DLD1 (cell line): ENCODE results near the gene ZNF18.
"Not testable (repeated sequence)": the region's sequence is repeated elsewhere in the genome, so short reads cannot be mapped to it uniquely, and the experiment has no call there.

ENCODE experiments used
- in situ Hi-C: cut with HindIII; loops from 2 replicates; pipeline ENCODE4 v1.10.0; 2017; ENCODE audit warnings: low sequenced_read_pairs

The ZNF18 gene

GRCh38 chr17:11986179-11986941 is 10.9 kb downstream of the ZNF18 start:
- in situ Hi-C loops: no loop called here

- in situ Hi-C loops: no loop called here
Measured at GRCh38 chr17:11981862-11982261, 15.4 kb downstream of the ZNF18 start.

- in situ Hi-C loops: no loop called here
Measured at GRCh38 chr17:11980813-11981212, 16.5 kb downstream of the ZNF18 start.

GRCh38 chr17:11979795-11980194 is 17.5 kb downstream of the ZNF18 start:
- in situ Hi-C loops: no loop called here

GRCh38 chr17:11972741-11973140 is 24.5 kb downstream of the ZNF18 start:
- in situ Hi-C loops: not testable (repeated sequence)

GRCh38 chr17:11969565-11969964 is 27.7 kb downstream of the ZNF18 start:
- in situ Hi-C loops: no loop called here

- in situ Hi-C loops: no loop called here
Measured at GRCh38 chr17:11954936-11955335, 42.3 kb downstream of the ZNF18 start.

GRCh38 chr17:11953924-11954323 is 43.4 kb downstream of the ZNF18 start:
- in situ Hi-C loops: no loop called here

- in situ Hi-C loops: no loop called here
Measured at GRCh38 chr17:11952610-11953009, 44.7 kb downstream of the ZNF18 start.

- in situ Hi-C loops: no loop called here
Measured at GRCh38 chr17:11950771-11951519, 46.3 kb downstream of the ZNF18 start.

- in situ Hi-C loops: not testable (repeated sequence)
Measured at GRCh38 chr17:11949571-11949970, 47.7 kb downstream of the ZNF18 start.

- in situ Hi-C loops: no loop called here
Measured at GRCh38 chr17:11948789-11949188, 48.5 kb downstream of the ZNF18 start.

GRCh38 chr17:11944587-11944986 is 52.7 kb downstream of the ZNF18 start:
- in situ Hi-C loops: no loop called here

- in situ Hi-C loops: no loop called here
Measured at GRCh38 chr17:11943759-11944347, 53.4 kb downstream of the ZNF18 start.

GRCh38 chr17:11943086-11943485 is 54.2 kb downstream of the ZNF18 start:
- in situ Hi-C loops: not testable (repeated sequence)

GRCh38 chr17:11940904-11941303 is 56.4 kb downstream of the ZNF18 start:
- in situ Hi-C loops: no loop called here

- in situ Hi-C loops: no loop called here
Measured at GRCh38 chr17:11935734-11936406, 61.4 kb downstream of the ZNF18 start.

- in situ Hi-C loops: no loop called here
Measured at GRCh38 chr17:11932337-11932898, 64.9 kb downstream of the ZNF18 start.

GRCh38 chr17:11928436-11928835 is 68.8 kb downstream of the ZNF18 start:
- in situ Hi-C loops: no loop called here
